PFSK-1 (cell line): ENCODE measurements around the gene TMEM53.

Experiments
- FOXP2 ChIP-seq: optimal IDR thresholded peaks from 2 replicates; pipeline ENCODE3; 2011; ENCODE audit warnings: borderline replicate concordance, control low read depth, inconsistent platforms; ENCODE audit not compliant: insufficient read depth; ENCODE audit errors: extremely low read length, extremely low read depth
- POLR2AphosphoS5 ChIP-seq: IDR thresholded peaks from 2 replicates; pipeline ENCODE4 v1.6.1; 2012; ENCODE audit warnings: low read depth, mild to moderate bottlenecking, control low read depth, low read length, moderate library complexity
- SIN3A ChIP-seq: IDR thresholded peaks from 2 replicates; pipeline ENCODE4 v1.6.1; 2012; ENCODE audit warnings: mild to moderate bottlenecking, low read length, moderate library complexity, borderline replicate concordance; ENCODE audit not compliant: insufficient read depth
- TAF1 ChIP-seq: IDR thresholded peaks from 2 replicates; pipeline ENCODE4 v1.6.1; 2012; ENCODE audit warnings: low read length, control low read depth, borderline replicate concordance; ENCODE audit not compliant: insufficient read depth
- TF ChIP-seq, protein P1 (sequence below), 2 experiments: IDR thresholded peaks; 2 replicates each; pipeline versions ENCODE4 v1.6.1 to v1.8.0; 2011 to 2012; ENCODE audit warnings: low read depth in 2 of 2, low read length in 2 of 2, control low read depth in 1 of 2, inconsistent platforms in 1 of 2, mild to moderate bottlenecking in 1 of 2, moderate library complexity in 1 of 2; ENCODE audit not compliant: insufficient read depth in 1 of 2

Gene TMEM53

DNA sequence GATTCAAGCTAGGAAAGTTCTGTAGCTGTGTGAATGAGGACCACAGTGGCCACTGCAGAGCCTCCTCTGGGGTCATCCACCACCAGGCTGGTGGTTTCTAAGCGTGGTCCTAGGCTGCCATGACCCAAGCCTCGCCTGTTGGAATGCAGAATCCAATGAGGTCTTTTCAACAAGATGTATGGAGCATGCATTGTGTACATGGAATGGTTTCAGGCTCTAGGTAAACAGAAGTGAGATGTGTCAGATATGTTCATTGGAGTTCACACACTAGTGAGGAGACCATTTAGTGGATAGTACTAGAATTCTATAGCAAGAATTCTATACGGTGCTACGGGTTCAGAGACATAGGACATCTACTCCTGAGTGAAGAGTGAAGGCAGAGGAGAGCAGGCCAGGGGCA is 46.0 kb upstream of the TMEM53 start:
- TF ChIP-seq SIN3A (no peak), FOXP2 (no peak)

DNA sequence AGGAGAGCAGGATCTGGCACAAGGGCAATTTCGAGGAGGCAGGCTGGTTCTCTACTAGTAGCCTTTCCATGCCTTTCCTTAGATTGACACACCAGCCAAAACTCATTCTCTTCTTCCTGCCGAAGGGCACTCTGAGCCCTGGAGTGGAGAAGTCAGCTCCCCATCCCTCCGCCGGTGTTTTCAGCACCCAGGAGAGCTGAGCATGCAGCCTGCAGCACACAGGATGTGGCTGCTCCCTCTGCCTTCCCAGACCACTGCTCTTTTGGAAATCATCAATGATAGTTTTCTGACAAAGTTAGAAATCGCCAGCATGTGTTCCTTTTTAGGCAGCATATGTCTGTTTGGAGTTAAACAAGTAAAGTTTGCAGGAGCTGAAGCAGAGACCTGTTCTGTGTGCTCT is 45.0 kb upstream of the TMEM53 start:
- no peak for TF ChIP-seq TAF1
- TF ChIP-seq, protein P1, sequence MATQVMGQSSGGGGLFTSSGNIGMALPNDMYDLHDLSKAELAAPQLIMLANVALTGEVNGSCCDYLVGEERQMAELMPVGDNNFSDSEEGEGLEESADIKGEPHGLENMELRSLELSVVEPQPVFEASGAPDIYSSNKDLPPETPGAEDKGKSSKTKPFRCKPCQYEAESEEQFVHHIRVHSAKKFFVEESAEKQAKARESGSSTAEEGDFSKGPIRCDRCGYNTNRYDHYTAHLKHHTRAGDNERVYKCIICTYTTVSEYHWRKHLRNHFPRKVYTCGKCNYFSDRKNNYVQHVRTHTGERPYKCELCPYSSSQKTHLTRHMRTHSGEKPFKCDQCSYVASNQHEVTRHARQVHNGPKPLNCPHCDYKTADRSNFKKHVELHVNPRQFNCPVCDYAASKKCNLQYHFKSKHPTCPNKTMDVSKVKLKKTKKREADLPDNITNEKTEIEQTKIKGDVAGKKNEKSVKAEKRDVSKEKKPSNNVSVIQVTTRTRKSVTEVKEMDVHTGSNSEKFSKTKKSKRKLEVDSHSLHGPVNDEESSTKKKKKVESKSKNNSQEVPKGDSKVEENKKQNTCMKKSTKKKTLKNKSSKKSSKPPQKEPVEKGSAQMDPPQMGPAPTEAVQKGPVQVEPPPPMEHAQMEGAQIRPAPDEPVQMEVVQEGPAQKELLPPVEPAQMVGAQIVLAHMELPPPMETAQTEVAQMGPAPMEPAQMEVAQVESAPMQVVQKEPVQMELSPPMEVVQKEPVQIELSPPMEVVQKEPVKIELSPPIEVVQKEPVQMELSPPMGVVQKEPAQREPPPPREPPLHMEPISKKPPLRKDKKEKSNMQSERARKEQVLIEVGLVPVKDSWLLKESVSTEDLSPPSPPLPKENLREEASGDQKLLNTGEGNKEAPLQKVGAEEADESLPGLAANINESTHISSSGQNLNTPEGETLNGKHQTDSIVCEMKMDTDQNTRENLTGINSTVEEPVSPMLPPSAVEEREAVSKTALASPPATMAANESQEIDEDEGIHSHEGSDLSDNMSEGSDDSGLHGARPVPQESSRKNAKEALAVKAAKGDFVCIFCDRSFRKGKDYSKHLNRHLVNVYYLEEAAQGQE (IDR thresholded peaks at IDR 0.05; ENCODE audit: insufficient read depth in 1 of 2, low read depth in 2 of 2, low read length in 2 of 2) = peak; percentile 73 to 77; a peak in 3 of 4 replicates

GRCh38 chr1:44718091-44718490 is 43.8 kb upstream of the TMEM53 start:
- TF ChIP-seq TAF1 (no peak), FOXP2 (no peak), POLR2AphosphoS5 (no peak), SIN3A (no peak)
- TF ChIP-seq, protein P1 (IDR thresholded peaks at IDR 0.05; ENCODE audit: insufficient read depth in 1 of 2, low read depth in 2 of 2, low read length in 2 of 2) = no peak

DNA sequence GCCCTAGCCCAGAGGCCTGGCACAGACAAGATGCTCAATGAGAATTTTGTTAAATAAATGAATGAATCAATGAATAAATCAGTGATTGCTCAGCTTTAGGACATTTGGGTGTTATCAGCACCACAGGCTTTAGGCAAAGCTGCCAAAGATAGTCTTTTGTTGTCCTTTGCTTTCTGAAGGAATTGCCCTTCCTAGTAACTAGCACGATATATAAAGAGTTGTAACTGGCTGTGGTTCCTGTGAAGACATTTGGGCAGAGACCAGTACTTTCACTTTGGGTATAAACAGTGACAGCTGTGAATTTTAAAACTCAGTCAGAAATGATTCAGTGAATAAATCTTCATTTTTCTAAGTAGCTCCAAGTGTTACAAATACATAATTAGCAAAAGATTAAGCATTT is 43.4 kb upstream of the TMEM53 start:
- no peak for TF ChIP-seq SIN3A
- no peak for TF ChIP-seq FOXP2
- TF ChIP-seq, protein P1 (IDR thresholded peaks at IDR 0.05; ENCODE audit: insufficient read depth in 1 of 2, low read depth in 2 of 2, low read length in 2 of 2) = no peak
- no peak for TF ChIP-seq TAF1
- no peak for TF ChIP-seq POLR2AphosphoS5

DNA sequence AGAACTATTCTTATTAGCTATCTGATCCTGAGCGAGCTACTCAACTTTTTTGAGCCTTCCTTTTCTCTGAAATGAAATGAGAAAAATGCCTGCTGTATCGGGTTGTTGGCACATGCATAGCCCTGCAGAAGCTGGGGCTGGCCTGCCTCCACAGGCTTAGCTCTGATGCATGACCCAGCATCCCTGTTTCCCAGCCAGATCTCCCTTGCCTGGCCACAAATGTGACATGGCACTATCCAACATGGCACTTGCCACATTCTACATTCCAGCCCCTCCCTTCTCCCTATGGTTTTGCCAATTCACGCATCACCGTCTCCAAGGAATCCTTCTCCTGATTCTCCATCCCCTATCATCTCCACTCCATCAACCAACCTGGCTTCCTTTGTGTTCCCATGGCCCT is 42.9 kb upstream of the TMEM53 start:
- TF ChIP-seq TAF1 = no peak
- TF ChIP-seq POLR2AphosphoS5 = no peak
- TF ChIP-seq FOXP2 = no peak
- TF ChIP-seq SIN3A = no peak
- TF ChIP-seq, protein P1 (IDR thresholded peaks at IDR 0.05; ENCODE audit: insufficient read depth in 1 of 2, low read depth in 2 of 2, low read length in 2 of 2) = no peak
